T-helper 2 cell (primary cell): Measurements from ENCODE around the gene CFAP100.

Experiments used
- DNase-seq, 5 experiments: peaks; one replicate each; pipeline versions ENCODE4 v3.0.0 to v3.0.0-alpha.2; 2012 to 2022
- total RNA-seq, 2 donors: gene quantifications; one replicate each; lab custom pipeline; 2026; lab: John Stamatoyannopoulos, UW

Gene CFAP100
- 0 reads per million in 2 donors for total RNA-seq

- DNase-seq = no peak
Observed at GRCh38 chr3:126394179-126394976, at the start of gene CFAP100. CFAP100 (plus strand) TSS chr3:126394909; CDS start chr3:126396001, 1,092 bp downstream.

GRCh38 chr3:126345231-126345630, 49.5 kb upstream of the CFAP100 start:
- DNase-seq = no peak

GRCh38 chr3:126345641-126346460, 48.9 kb upstream of the CFAP100 start:
- DNase-seq = no peak

GRCh38 chr3:126346466-126346865, 48.2 kb upstream of the CFAP100 start:
- DNase-seq = no peak

GRCh38 chr3:126347543-126348161, 47.1 kb upstream of the CFAP100 start:
- DNase-seq = no peak

GRCh38 chr3:126348308-126348920, 46.3 kb upstream of the CFAP100 start:
- no peak for DNase-seq

GRCh38 chr3:126349071-126349470, 45.6 kb upstream of the CFAP100 start:
- no peak for DNase-seq

GRCh38 chr3:126349611-126350501, 44.9 kb upstream of the CFAP100 start:
- DNase-seq = no peak

GRCh38 chr3:126350502-126351085, 44.1 kb upstream of the CFAP100 start:
- no peak for DNase-seq

GRCh38 chr3:126351086-126351770, 43.5 kb upstream of the CFAP100 start:
- no peak for DNase-seq

- peak in 1 of 5 experiments; percentile 2 for DNase-seq
Observed at GRCh38 chr3:126351771-126352475, 42.8 kb upstream of the CFAP100 start.

GRCh38 chr3:126352476-126353454, 41.9 kb upstream of the CFAP100 start:
- peak in 1 of 5 experiments; percentile 1 for DNase-seq

GRCh38 chr3:126353694-126354321, 40.9 kb upstream of the CFAP100 start:
- DNase-seq = no peak

GRCh38 chr3:126354776-126355175, 39.9 kb upstream of the CFAP100 start:
- no peak for DNase-seq

GRCh38 chr3:126355251-126355650, 39.5 kb upstream of the CFAP100 start:
- DNase-seq = no peak

- DNase-seq = no peak
Observed at GRCh38 chr3:126355777-126356372, 38.8 kb upstream of the CFAP100 start.

GRCh38 chr3:126356373-126357264, 38.1 kb upstream of the CFAP100 start:
- DNase-seq = peak in 2 of 5 experiments; percentile 9 to 13
